OCI-LY1 (cell line): ENCODE measurements around the gene NOP53.

Experiments
- H2AFZ ChIP-seq: fragments of 200-600 bp; sonication (generic), shearing (Covaris generic); 2 replicates; pipeline ENCODE4 v1.6.0; 2014; ENCODE audit warnings: antibody characterized with exemption, mild to moderate bottlenecking, low read length
- H3F3A ChIP-seq: fragments of 200-600 bp; sonication (generic), shearing (Covaris generic); 2 replicates; pipeline ENCODE4 v1.6.0; 2014; ENCODE audit warnings: mild to moderate bottlenecking, antibody characterized with exemption, low read length, moderate library complexity; ENCODE audit not compliant: insufficient read depth
- H3K27ac ChIP-seq: fragments of 200-600 bp; sonication (generic); 2 replicates; pipeline ENCODE4 v1.5.1; 2014; ENCODE audit warnings: low read length, mixed run types, mild to moderate bottlenecking, low read depth; ENCODE audit not compliant: poor library complexity, severe bottlenecking
- H3K27me3 ChIP-seq: fragments of 200-600 bp; sonication (generic); 2 replicates; pipeline ENCODE4 v1.6.0; 2014; ENCODE audit warnings: antibody characterized with exemption, mild to moderate bottlenecking, low read length, moderate library complexity; ENCODE audit not compliant: insufficient read depth
- H3K36me3 ChIP-seq: fragments of 200-600 bp; sonication (generic); 2 replicates; pipeline ENCODE4 v1.6.1; 2014; ENCODE audit warnings: mild to moderate bottlenecking, antibody characterized with exemption, low read length, moderate library complexity, mixed read lengths; ENCODE audit not compliant: insufficient read depth
- H3K4me1 ChIP-seq: fragments of 200-600 bp; sonication (generic); 2 replicates; pipeline ENCODE4 v1.5.1; 2014; ENCODE audit warnings: mild to moderate bottlenecking, low read length, moderate library complexity; ENCODE audit not compliant: insufficient read depth, severe bottlenecking
- H3K4me2 ChIP-seq: fragments of 200-600 bp; sonication (generic), shearing (Covaris generic); 2 replicates; pipeline ENCODE4 v1.6.1; 2014; ENCODE audit warnings: low read length
- H3K4me3 ChIP-seq: fragments of 200-600 bp; sonication (generic); 2 replicates; pipeline ENCODE4 v1.5.1; 2014; ENCODE audit warnings: low read length, low read depth, mild to moderate bottlenecking, mixed read lengths; ENCODE audit not compliant: poor library complexity, severe bottlenecking
- H3K79me2 ChIP-seq: fragments of 200-600 bp; shearing (Covaris generic); 2 replicates; pipeline ENCODE4 v1.6.1; 2016; ENCODE audit warnings: mixed run types, low read length, mixed read lengths; ENCODE audit not compliant: insufficient read depth
- H3K9ac ChIP-seq: fragments of 200-600 bp; sonication (generic), shearing (Covaris generic); 2 replicates; pipeline ENCODE4 v1.6.1; 2014; ENCODE audit warnings: mild to moderate bottlenecking, low read length, mixed read lengths
- H3K9me2 ChIP-seq: fragments of 200-600 bp; sonication (generic), shearing (Covaris generic); 2 replicates; pipeline ENCODE4 v1.6.1; 2014; ENCODE audit warnings: low read depth, mild to moderate bottlenecking, low read length, mixed read lengths
- H3K9me3 ChIP-seq: fragments of 200-600 bp; shearing (Covaris generic); 2 replicates; pipeline ENCODE4 v1.6.1; 2014; ENCODE audit warnings: low read length, mixed read lengths
- H4K20me1 ChIP-seq: fragments of 200-600 bp; sonication (generic), shearing (Covaris generic); 2 replicates; pipeline ENCODE4 v1.6.0; 2016; ENCODE audit warnings: mild to moderate bottlenecking, low read length; ENCODE audit not compliant: insufficient read depth
- CTCF ChIP-seq: fragments of 200-600 bp; sonication (generic), shearing (Covaris generic); IDR thresholded peaks from 2 replicates; pipeline ENCODE4 v1.5.1; 2017; ENCODE audit warnings: mild to moderate bottlenecking, antibody characterized with exemption, low read length, moderate library complexity, mixed read lengths
- EZH2 ChIP-seq: fragments of 200-600 bp; sonication (generic), shearing (Covaris generic); IDR thresholded peaks from 2 replicates; pipeline ENCODE4 v1.8.0; 2017; ENCODE audit warnings: borderline replicate concordance, mixed run types, mild to moderate bottlenecking, antibody characterized with exemption, low read length, moderate library complexity, mixed read lengths

NOP53 gene

GRCh38 chr19:47729799-47730520 lies 15.4 kb upstream of the NOP53 start:
- TF ChIP-seq EZH2 = no peak
- TF ChIP-seq CTCF = no peak
- no peaks in the 10 kb centered on the region for H3K79me2 ChIP-seq
- no peaks in the 10 kb centered on the region for H3K9me2 ChIP-seq
- no peaks in the 10 kb centered on the region for H4K20me1 ChIP-seq
- H3K4me2 ChIP-seq = no peak overlapping the region
- H3K4me3 ChIP-seq = no peak overlapping the region
- no peaks in the 10 kb centered on the region for H3K4me1 ChIP-seq
- H2AFZ ChIP-seq = no peak overlapping the region
- no peaks in the 10 kb centered on the region for H3K9me3 ChIP-seq
- no peaks in the 10 kb centered on the region for H3K36me3 ChIP-seq
- no peak overlapping the region for H3K27ac ChIP-seq
- H3K27me3 ChIP-seq = no peaks in the 10 kb centered on the region; the same call in 1 of the 2 replicates
- no peak overlapping the region for H3K9ac ChIP-seq
- no peaks in the 10 kb centered on the region for H3F3A ChIP-seq

- Histone ChIP-seq H4K20me1 (no peaks in the 10 kb centered on the region), H3K4me3 (no peak overlapping the region), H3K27ac (no peak overlapping the region), H3K9me2 (no peaks in the 10 kb centered on the region), H3K4me2 (no peak overlapping the region), H3K36me3 (no peaks in the 10 kb centered on the region), H3K79me2 (no peaks in the 10 kb centered on the region), H3K9ac (no peak overlapping the region), H2AFZ (no peak overlapping the region), H3K9me3 (no peaks in the 10 kb centered on the region), H3K27me3 (no peaks in the 10 kb centered on the region; the same call in 1 of the 2 replicates), H3F3A (no peaks in the 10 kb centered on the region), H3K4me1 (no peaks in the 10 kb centered on the region)
- TF ChIP-seq EZH2 (no peak), CTCF (no peak)
Observed at GRCh38 chr19:47730521-47730889, 14.8 kb upstream of the NOP53 start.

- Histone ChIP-seq H3F3A (no peaks in the 10 kb centered on the region), H2AFZ (no peak overlapping the region), H3K4me1 (no peaks in the 10 kb centered on the region), H4K20me1 (no peaks in the 10 kb centered on the region), H3K9me2 (no peaks in the 10 kb centered on the region), H3K9me3 (no peaks in the 10 kb centered on the region), H3K27ac (no peak overlapping the region), H3K4me3 (no peak overlapping the region), H3K36me3 (no peaks in the 10 kb centered on the region), H3K4me2 (no peak overlapping the region), H3K9ac (no peak overlapping the region), H3K79me2 (no peaks in the 10 kb centered on the region), H3K27me3 (no peaks in the 10 kb centered on the region; the same call in 1 of the 2 replicates)
- no peak for TF ChIP-seq CTCF
- TF ChIP-seq EZH2 = no peak
Observed at GRCh38 chr19:47730910-47731309, 14.4 kb upstream of the NOP53 start.
